ENCODE data around the gene FAM25C. TPM values are rescaled to one million over a fixed set of nuclear protein-coding genes. Genes with fewer than 3 reads are reported as not detected.
"Not testable (repeated sequence)": the region's sequence is repeated elsewhere in the genome, so short reads cannot be mapped to it uniquely, and the experiment has no call there.

Gene FAM25C
- total RNA-seq (2014; rRNA removed; shearing (Covaris generic); ENCODE audit: low replicate concordance), result 4.6 TPM in 1 of 2 replicates, not detected in the other

DNA sequence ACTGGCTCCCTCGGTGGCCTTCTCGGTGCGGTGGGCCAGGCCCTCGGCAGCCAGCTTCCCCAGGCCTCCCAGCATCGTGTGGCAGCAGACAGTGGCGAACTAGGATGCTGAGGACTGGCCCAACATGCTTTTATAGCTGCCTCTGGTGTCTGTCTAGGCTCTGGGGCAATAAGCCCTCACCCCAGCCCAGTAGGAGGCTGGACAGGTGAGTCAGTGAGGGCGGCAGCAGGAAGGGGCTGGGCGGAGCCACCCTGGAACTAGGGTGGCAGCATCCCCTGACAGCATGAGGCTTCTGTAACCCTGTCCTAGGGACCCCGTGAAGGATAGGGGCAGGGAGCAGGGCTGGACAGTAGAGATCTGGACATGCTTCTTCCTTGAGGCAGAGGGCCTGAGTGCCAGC, at the start of gene FAM25C:
TSS of gene FAM25C (minus strand) at position 101 of the 400 bp plus-strand sequence. CDS start at position 75, 26 bp downstream.
- not testable (repeated sequence) for H3K27me3 ChIP-seq, DNase-seq, H3K36me3 ChIP-seq, H3K4me3 ChIP-seq, H3K9me3 ChIP-seq

DNA sequence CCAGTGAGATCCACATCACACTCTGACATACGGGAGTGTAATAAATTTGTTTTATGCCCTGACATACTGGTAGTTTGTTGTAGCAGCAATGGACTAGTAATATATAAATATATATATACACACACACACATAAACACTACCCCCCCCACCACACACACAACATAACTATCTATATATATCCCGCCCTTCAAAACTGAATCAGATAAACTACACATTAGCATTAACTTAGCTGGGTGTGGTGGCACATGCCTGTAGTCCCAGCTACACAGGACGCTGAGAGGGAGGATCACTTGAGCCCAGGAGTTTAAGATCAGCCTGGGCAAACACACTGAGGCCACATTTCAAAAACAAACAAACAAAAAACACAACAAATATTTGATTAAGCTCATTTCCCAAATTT, 45.0 kb upstream of the FAM25C start:
- not testable (repeated sequence) for H3K9me3 ChIP-seq, DNase-seq

DNA sequence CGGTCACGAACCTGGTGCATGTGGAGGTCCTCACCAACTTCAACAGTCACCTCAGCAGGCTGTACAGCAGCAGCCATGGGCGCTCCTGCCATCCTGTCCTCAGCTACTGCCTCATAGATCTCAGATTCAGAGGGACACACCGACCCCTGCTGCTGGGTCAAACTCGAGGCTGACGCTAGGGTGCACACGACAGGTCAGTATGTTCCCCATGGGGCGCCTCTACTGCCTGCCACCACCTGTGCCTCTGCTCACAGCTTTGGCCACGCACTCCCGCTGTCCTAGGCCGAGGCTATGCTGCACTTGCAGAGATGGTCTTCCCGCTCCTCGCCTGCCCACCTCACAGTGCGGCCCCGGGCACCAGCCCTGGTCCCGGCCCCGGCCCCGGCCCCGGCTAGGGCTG, 31.8 kb upstream of the FAM25C start:
- H3K36me3 ChIP-seq, H3K27me3 ChIP-seq, H3K4me3 ChIP-seq, DNase-seq, H3K9me3 ChIP-seq: not testable (repeated sequence)

More for the DNA sequence above, 45.0 kb upstream of the FAM25C start:
- H3K27me3 ChIP-seq, H3K4me3 ChIP-seq, H3K36me3 ChIP-seq: not testable (repeated sequence)

DNA sequence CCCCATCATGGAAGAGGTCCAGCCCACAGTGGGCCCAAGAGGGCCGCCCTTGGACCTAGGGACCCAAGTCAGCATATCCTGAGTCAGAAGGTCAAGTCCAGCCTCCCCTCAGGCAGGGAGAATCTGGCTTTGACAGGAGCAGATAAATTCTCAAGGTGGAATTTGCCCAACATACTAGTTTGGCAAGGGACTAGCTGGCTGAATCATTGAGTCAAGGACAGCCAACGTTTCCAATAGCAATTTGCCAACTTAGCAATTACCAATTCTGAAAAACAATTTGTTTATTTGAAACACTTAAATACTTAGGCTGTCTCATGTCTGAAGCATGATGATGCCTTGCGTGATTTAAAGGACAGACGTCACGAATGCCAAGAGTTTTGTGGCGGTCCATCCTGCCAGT, 2.7 kb upstream of the FAM25C start:
- H3K4me3 ChIP-seq, H3K27me3 ChIP-seq, H3K36me3 ChIP-seq, H3K9me3 ChIP-seq: not testable (repeated sequence)
- peak; percentile 51 for DNase-seq

DNA sequence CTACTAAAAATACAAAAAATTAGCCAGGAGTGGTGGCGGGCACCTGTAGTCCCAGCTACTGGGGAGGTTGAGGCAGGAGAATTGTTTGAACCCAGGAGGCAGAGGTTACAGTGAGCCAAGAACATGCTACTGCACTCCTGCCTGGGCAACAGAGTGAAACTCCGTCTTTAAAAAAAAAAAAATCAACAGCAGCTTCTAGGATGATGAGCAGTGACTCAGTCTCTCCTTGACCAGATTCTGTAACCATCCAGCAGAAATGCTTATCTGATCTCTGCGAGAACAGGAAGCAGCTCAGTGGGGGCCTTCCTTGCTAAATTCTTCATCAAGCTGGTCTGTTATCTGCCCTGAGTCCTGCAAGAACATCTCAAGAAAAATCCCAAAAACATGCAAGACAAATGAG, 5.5 kb downstream of the FAM25C start:
- H3K27me3 ChIP-seq, H3K36me3 ChIP-seq, H3K4me3 ChIP-seq, H3K9me3 ChIP-seq, DNase-seq: not testable (repeated sequence)

DNA sequence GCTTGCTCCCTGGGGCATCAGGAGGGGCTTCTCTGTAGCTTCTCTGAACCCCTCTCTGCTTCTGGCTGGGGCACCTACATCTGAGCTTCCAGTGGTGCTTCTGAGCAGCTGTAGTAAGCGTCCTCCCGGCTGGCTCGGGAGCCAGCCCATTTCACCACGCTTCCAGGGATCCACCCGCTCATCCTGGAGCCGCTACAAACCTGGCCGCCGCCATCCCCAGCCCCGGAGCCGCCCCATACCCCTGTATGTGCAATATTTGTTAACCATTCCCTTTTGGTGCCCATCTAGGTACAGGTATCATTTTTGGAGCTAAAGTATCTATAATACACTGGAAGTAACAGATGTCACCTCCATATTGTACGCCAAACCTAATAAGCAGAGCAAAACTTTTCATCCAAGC, 7.0 kb downstream of the FAM25C start:
- H3K4me3 ChIP-seq, H3K27me3 ChIP-seq, H3K36me3 ChIP-seq, DNase-seq, H3K9me3 ChIP-seq: not testable (repeated sequence)

DNA sequence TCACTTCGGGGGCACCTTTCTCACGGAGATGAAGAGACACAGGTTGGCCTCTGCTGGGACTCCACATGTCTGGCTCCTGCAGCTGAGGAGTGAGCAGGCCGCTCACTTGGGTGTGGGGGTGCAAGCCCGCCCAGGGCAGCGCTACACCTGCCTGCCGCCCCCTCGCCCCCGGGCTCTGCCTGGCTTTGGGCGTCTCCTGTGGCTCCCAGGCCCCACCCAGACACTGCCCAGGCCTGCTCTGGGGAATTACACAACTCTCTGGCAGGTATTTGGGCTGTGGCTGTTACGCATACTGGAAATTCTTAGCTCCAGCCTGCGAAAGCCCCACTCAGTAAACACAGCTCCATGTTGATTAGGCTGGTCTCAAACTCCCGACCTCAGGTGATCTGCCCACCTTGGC, 7.9 kb downstream of the FAM25C start:
- H3K36me3 ChIP-seq, H3K9me3 ChIP-seq, H3K27me3 ChIP-seq, H3K4me3 ChIP-seq, DNase-seq: not testable (repeated sequence)

DNA sequence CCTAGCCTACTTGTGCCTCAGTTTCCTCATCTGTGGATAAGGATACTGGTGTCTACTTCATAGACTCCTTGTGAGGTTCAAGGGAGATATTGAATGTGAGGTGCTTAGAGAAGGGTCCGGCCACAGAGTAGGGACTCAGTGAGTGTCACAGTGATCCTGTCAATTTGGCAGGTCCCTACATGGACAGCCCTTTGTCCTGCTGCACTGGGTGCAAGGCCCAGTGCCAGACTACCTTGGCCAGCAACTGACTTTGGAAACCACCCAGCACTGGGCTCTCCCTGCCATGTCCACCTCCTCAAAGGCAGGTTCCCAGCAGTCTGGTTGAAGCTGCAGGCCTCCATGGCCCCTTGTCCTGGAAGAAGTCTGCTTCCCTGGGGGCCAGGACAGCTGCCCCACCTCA, 9.5 kb downstream of the FAM25C start:
- H3K36me3 ChIP-seq, H3K4me3 ChIP-seq, DNase-seq, H3K9me3 ChIP-seq, H3K27me3 ChIP-seq: not testable (repeated sequence)

DNA sequence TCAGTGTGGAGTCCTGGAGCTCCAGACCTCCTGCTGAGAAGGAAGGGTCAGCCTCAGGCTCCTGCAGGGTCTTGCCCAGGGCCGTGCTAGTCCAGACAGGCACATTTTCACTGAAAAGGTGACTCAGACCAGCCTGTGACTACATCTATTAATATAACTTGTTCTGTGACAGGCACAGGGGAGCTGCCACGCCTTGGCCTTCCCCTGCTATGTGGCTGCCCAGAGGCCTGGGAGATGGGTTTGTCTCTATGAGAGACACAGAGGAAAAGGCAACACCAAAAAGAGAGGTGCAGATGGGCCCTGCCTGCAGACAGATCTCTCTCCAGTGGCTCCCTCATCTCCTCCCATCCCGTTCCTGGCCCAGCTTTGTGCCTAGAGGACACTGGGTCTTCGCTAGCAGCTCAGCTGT, 10.0 kb downstream of the FAM25C start:
- DNase-seq, H3K27me3 ChIP-seq, H3K36me3 ChIP-seq: not testable (repeated sequence)

DNA sequence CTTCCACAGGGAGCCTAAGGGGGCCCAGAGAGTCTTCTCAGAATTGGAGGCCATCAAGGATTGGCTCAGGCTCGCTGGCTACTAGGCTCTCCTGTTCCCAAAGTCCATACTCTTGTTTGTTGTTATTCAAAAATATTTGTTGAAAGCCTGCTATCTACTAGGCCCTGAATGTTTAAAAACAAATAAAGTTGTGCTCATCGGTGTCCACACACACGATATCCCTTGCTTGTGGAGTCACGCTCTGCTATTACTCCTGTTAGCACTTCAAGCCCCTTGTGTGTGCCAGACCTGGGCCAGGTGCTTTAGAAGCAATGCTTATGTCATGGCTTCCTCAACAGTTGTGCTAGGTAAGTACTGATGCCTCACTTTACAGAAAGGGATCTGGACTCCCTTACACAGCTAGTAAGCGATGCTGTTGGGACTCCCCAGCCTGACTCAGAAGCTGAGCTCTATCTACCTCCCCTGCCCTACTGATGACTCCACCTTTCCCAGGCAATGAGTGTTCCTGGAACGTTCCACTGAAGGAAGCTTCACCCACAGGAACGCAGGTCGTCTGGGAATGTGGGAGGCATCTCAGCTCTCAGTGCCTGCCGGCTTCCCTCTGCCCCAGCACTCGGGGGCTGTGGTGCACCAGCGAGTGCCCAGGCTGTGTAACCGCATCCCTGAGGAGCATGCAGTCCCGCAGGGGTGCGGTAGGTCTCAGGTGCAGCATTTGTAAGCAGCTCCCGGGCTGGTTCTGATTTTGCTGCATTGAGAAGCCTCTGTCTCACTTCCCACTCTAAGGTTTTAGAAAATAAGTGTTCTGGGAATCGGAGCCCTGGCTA, 10.7 kb downstream of the FAM25C start:
- not testable (repeated sequence) for DNase-seq

More for the DNA sequence above, 10.0 kb downstream of the FAM25C start:
- not testable (repeated sequence) for H3K4me3 ChIP-seq, H3K9me3 ChIP-seq

DNA sequence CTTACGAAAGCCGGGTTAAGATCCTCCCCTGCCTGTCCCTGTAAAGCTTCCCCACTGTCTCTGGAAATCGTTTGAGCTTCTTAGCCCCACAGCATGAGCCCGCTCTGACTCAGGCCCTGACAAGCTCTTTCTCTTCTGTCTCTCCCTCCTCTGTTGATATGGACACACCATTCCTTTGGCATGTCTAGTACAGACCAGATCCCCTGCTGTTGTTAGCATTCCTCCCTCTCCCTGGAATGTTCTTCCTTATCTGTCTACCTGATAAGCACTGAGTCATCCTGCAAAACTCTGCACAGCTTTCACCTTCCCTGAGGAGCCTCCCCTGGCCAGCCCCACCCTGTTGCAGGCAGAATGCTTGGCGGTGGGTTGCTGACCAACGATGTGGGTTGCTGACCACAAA, 11.6 kb downstream of the FAM25C start:
- H3K9me3 ChIP-seq, H3K27me3 ChIP-seq, DNase-seq, H3K4me3 ChIP-seq, H3K36me3 ChIP-seq: not testable (repeated sequence)

More for the DNA sequence above, 10.7 kb downstream of the FAM25C start:
- not testable (repeated sequence) for H3K4me3 ChIP-seq, H3K36me3 ChIP-seq, H3K27me3 ChIP-seq, H3K9me3 ChIP-seq

DNA sequence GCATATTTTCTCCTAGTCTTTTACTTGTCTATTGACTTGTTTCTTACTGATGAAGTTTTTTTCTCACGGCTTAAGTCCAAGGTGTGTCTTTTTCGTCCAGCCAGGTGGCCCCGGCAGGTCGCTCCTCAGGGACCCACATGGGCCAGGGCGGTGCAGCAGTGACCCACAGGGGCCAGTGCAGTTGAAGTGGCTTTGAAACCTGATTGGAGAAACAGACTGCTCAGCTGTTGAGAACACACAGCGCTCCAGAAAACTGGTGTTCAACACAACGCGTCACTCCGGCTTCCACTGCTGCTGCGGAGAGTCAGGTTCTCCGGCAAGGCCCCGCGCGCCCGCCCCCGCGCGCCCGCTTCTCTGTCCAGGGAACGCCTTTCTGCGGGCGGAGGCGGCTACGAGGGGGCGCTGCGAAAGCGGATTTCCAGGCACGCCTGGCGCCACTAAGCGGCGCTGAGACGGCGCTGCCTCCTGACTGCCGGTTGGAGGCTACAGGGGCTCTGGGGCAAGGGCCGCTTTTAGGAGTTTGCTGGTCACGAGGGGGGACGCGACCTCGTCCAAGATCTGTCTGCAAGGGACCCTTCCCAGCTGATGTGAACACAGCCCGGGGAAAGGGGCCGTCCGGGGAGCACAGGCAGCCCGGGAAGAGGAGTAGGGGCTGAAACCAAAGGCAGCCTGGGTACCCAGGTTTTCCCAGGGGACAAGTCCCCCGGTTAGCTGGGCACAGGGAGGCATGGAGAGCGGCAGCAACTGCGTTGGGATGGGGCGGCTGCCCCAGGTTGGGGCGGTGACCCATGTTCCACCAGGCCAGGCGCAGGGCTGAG, 13.0 kb downstream of the FAM25C start:
- DNase-seq, result peak; percentile 9
- H3K9me3 ChIP-seq, H3K27me3 ChIP-seq, H3K36me3 ChIP-seq, H3K4me3 ChIP-seq: not testable (repeated sequence)

DNA sequence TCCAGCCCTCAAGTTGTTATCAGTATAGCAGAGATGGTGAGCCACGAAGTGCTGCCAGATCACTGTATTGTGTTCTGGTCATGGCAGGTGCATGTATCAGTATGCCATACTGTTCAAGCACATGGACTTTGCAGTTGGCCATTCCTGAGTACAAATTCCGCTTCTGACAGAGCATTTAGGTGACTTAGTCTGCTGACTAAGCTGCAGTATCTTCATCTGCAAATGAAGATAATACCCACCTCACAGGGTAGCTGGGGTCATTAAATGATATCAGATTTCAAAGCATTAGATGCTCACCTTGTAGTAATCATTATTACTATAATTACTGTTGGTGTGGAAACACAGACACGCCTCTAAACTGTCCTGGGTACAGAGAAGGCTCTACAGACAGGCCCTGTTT, 24.2 kb downstream of the FAM25C start:
- H3K9me3 ChIP-seq, H3K27me3 ChIP-seq, H3K36me3 ChIP-seq, DNase-seq, H3K4me3 ChIP-seq: not testable (repeated sequence)

DNA sequence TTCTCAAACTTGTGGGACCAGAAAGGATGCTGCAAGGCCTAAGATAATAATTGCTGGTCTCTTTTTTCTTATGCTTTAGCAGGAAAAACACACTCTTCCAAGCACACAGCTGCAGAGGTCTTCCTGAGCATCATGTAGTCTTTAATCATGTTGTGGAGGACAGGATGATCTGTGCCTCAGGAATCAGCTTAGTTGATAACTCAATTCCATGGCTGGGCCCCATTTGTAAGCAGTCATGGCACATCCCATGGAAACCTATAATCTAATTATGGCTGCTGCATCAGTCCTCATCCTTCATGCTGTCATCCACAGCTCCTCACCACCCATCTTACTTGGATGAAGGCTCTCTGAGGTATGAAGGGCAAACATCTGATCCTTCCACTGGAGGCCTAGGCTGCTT, 26.5 kb downstream of the FAM25C start:
- H3K27me3 ChIP-seq, DNase-seq: not testable (repeated sequence)

DNA sequence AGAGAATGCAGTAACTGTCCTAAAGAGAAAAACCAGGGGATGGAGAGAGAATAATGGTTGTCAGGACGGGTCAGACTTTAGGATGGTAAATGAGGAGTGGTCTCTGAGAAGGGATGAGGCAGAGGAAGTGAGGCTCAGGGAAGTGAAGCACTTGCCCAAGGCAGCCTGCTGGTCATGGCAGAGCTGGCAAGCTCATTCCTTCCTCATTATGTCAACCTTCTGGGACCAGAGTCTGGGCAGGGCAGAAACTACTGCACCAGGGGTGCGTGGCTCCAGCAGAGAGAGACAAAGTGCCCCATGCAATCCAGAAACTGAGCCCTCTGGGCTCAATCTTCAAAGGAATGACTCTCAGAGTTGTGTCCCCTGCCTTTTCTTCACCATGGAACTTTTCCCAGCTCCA, 27.5 kb downstream of the FAM25C start:
- not testable (repeated sequence) for DNase-seq, H3K4me3 ChIP-seq, H3K27me3 ChIP-seq, H3K9me3 ChIP-seq, H3K36me3 ChIP-seq

More for the DNA sequence above, 26.5 kb downstream of the FAM25C start:
- not testable (repeated sequence) for H3K36me3 ChIP-seq, H3K9me3 ChIP-seq, H3K4me3 ChIP-seq

DNA sequence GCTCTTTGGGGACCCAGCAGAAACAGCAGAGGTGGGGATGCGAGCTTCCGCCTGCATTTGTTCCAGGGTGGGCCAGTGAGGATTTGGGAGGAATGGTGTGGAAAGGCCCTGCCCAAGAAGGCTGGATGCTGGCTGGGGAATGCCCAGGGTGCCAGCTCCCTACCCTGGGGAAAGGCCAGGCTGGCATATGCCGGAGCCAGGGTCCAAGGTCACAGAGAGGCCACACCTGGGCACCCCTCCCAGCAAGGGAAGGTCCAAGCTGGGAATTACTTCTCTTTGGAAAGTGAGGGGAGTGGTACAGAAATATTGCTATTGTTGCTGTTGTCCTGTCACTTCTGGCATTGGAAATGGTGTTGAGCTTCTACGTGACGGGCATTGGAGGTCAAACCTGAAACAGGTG, 28.0 kb downstream of the FAM25C start:
- not testable (repeated sequence) for H3K9me3 ChIP-seq, H3K4me3 ChIP-seq, DNase-seq, H3K36me3 ChIP-seq, H3K27me3 ChIP-seq

DNA sequence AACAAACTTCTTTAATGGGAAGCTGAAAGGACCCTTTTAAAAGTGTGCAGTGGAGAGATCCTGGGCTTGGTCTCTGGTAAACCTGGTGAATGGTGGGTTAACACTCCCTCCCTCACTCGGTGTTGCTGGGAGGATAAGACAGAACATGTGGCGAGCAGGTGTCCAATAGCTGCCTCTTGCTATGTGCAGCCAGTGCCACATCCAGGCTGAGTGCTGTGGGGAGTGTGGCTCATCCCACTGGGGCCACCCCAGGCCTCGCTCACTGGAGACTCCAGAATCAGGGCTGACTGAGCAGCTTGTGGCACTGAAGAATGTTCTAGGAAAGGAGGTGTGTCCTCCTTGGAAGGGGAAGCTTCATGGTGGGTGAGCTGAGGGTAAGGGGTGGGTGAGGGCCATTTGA, 29.5 kb downstream of the FAM25C start:
- H3K27me3 ChIP-seq, H3K36me3 ChIP-seq, H3K9me3 ChIP-seq, DNase-seq, H3K4me3 ChIP-seq: not testable (repeated sequence)

DNA sequence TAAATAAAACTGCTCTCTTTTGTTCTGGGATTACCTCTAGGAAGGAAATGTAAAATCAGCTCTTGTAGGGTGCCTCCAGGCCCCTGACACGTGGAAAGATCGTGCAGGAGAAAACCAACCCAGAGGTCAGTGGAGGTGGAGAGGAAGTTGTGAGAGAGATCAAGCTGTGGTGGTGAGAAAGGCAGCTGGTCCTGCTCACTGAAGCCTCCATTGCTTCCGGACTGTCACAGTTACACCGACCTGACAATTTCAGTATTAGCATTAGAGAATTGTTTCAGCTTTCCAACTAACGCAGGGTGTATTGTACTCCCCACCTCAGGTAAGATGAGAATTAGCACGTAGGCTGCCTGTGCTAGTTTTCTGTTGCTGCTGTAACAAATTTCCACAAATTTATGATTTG, 30.6 kb downstream of the FAM25C start:
- DNase-seq, H3K36me3 ChIP-seq, H3K27me3 ChIP-seq, H3K4me3 ChIP-seq, H3K9me3 ChIP-seq: not testable (repeated sequence)

Measured in MG63 (cell line).